NOMO-1 treated with dmso at 0.1 percent for 144 hours (cell line): ENCODE data around the gene TP53TG3D.
"Not testable (repeated sequence)": the region's sequence is repeated elsewhere in the genome, so short reads cannot be mapped to it uniquely, and the experiment has no call there.

Source experiments
- DNase-seq: peaks from one replicate; lab custom pipeline; 2025; ENCODE audit not compliant: unreplicated experiment; lab: John Stamatoyannopoulos, UW

TP53TG3D gene, protein sequence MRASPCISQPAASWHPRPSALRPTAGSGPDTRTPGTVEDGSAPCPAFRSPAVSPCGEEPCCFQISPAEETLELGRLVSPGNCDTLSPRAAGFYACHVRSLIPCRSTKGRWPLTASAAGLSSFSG

GRCh38 chr16:32252986-32253385 lies at the start of gene TP53TG3D:
Gene TP53TG3D (plus strand): TSS chr16:32253286. CDS start chr16:32253354, 68 bp downstream.
- not testable (repeated sequence) for DNase-seq

- DNase-seq: not testable (repeated sequence)
Measured at GRCh38 chr16:32253507-32253906, 421 bp downstream of the TP53TG3D start.

DNA sequence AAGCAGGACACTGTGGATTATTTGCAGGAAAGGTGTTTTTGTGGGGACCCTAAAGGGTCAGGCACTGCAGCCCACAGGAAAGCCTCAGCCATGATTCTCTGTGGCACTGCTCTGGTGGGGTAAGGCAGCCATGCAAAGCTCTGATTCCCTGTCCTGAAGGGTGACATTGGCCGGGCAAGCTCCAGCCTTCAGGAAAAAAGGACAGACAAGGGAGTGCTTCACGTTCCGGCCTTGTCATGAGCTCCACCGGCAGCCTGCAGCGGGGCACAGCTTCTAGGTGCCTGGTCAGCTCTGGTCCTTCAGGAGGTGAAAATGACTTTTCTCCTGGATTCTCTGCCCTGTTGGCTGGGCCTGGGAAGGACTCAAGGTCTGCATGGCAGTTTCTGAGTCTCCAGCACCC lies 8.4 kb downstream of the TP53TG3D start:
- not testable (repeated sequence) for DNase-seq

DNA sequence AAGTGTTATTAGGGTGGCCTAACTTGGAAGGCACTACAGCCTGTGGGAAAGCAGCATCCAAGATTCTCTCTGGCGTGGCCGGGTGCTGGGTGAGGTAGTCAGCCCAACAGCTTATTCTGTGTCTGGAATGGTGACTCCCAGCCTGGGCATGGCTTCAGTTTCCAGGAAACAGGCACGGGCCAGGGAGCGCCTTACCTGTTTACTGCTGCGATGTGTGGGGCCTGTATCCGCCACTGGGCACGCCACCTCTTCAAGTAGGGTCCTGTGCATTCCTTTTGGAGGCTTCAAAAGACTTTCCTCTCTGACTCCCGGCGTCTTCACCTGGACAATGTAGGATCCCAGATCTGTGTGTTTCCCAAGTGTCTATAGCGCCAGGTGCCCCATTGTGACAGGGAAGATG lies 10.5 kb downstream of the TP53TG3D start:
- DNase-seq: not testable (repeated sequence)

DNA sequence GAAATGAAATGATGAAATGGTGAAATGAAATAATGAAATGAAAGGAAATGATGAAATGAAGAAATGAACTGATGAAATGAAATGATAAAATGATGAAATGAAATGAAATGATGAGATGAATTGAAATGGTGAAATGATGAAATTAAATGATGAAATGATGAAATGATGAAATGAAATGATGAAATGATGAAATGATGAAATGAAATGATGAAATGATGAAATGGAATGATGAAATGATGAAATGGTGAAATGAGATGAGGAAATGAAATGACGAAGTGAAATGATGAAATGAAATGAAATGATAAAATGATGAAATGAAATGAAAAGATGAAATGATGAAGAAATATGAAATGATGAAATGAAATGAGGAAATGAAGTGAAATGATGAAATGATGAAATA lies 28.8 kb downstream of the TP53TG3D start:
- not testable (repeated sequence) for DNase-seq

GRCh38 chr16:32283024-32283423 lies 29.9 kb downstream of the TP53TG3D start:
- DNase-seq: not testable (repeated sequence)

GRCh38 chr16:32283917-32284495 lies 30.9 kb downstream of the TP53TG3D start:
- not testable (repeated sequence) for DNase-seq

DNA sequence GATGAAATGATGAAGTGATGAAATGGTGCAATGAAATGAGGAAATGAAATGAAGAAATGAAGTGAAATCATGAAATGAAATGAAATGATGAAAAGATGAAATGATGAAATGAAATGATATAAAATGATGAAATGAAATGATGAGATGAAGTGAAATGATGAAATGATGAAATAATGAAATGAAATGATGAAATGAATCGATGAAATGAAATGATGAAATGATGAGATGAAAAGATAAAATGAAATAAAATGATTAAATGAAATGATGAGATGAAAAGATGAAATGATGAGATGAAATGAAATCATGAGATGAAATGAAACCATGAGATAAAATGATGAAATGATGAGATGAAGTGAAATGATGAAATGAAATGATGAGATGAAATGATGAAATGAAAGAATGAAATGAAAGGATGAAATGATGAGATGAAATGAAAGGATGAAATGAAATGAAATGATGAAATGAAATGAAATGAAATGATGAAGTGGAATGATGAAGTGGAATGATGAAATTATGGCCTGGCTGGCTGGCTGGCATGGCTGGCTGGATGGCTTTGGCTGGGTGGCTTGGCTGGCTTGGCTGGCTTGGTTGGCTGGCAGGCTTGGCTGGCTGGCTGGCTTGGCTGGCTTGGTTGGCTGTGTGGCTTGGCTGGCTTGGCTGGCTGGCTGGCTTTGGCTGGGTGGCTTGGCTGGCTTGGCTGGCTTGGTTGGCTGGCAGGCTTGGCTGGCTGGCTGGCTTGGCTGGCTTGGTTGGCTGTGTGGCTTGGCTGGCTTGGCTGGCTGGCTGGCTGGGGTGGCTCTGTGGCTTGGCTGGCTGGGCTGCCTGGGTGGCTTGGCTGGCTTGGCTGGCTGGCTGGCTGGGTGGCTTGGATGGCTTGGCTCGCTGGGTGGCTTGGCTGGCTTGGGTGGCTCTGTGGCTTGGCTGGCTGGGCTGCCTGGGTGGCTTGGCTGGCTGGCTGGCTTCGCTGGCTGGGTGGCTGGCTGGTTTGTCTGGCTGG lies 32.0 kb downstream of the TP53TG3D start:
- DNase-seq: not testable (repeated sequence)

GRCh38 chr16:32286193-32286592 lies 33.1 kb downstream of the TP53TG3D start:
- DNase-seq: not testable (repeated sequence)

DNA sequence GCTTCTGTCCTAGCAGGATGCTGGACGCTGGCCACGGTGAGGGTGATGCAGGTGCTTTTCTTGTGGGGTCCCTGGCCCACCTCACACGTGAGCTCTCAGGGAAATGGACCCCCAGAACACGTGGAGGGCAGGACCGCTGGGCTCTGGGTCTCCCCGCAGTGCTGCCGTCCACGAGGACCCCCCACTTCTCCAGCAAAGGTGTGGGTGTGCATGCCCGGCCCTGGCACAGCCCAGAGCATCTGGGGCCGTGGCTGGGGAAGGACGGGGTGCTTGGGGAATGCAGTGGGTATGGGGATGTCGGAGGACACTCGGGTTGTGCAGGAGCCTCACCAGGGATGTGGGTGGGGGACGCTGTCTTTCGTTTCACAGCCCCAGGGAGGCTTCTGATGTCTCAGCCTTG lies 34.7 kb downstream of the TP53TG3D start:
- DNase-seq: not testable (repeated sequence)

GRCh38 chr16:32289197-32289596 lies 36.1 kb downstream of the TP53TG3D start:
- not testable (repeated sequence) for DNase-seq

DNA sequence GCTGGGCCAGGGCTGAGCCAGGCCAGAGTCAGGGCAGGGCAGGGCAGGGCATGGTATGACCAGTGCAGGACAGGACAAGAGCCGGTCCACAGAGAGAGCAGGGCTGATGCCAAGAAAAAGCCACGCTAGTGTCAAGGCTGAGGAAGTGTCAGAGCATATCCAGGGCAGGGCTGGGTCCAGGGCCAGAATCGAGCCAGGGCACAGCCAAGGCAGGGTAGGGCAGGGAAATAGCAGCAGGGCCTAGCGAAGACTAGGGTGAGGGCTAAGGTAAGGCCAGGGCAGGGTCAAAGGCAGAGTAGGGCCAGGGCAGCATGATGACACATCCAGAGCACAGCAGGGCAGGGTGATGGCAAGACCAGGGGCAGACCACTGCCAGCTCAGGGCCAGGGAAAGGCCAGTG lies 49.7 kb downstream of the TP53TG3D start:
- not testable (repeated sequence) for DNase-seq
